DND-41 (cell line): ENCODE data around the gene TBXAS1.

Experiments
- CTCF ChIP-seq: IDR thresholded peaks from 2 replicates; pipeline ENCODE4 v1.5.1; 2012; ENCODE audit warnings: borderline replicate concordance, low read length, moderate library complexity, mild to moderate bottlenecking; ENCODE audit not compliant: poor library complexity, severe bottlenecking; ENCODE audit errors: extremely low read depth
- EZH2 ChIP-seq: IDR thresholded peaks from 3 replicates; pipeline ENCODE4 v1.6.1; 2012; ENCODE audit warnings: borderline replicate concordance, low read depth, mild to moderate bottlenecking, moderate library complexity, low read length, inconsistent platforms; ENCODE audit not compliant: severe bottlenecking

DNA sequence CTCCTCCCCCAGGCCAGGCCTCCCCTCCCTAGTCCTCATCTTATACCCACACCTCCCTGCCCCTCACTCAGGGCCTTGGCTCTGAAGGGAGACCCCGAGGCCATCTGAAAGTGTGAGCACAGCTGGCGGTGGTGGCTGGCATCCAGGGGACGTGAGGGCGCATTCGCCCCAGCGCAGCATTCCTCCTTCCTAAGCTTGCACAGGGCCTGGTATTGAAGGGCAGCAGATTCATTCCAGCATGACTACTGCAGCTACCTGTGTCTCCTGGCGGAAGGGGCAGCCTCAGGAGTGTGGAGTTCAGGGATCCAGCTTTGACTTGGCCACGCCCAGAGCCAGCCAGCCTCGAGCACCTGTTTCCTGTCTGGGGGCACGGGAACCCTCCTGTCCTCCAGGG, 161.1 kb downstream of the TBXAS1 start:
- TF ChIP-seq CTCF (no peak), EZH2 (no peak)
